Midbrain (tissue), 1 donor: ENCODE data around the gene MYO9B.

Experiments used
- DNase-seq: peaks from one replicate; lab custom pipeline; 2025; lab: John Stamatoyannopoulos, UW

The MYO9B gene

DNA sequence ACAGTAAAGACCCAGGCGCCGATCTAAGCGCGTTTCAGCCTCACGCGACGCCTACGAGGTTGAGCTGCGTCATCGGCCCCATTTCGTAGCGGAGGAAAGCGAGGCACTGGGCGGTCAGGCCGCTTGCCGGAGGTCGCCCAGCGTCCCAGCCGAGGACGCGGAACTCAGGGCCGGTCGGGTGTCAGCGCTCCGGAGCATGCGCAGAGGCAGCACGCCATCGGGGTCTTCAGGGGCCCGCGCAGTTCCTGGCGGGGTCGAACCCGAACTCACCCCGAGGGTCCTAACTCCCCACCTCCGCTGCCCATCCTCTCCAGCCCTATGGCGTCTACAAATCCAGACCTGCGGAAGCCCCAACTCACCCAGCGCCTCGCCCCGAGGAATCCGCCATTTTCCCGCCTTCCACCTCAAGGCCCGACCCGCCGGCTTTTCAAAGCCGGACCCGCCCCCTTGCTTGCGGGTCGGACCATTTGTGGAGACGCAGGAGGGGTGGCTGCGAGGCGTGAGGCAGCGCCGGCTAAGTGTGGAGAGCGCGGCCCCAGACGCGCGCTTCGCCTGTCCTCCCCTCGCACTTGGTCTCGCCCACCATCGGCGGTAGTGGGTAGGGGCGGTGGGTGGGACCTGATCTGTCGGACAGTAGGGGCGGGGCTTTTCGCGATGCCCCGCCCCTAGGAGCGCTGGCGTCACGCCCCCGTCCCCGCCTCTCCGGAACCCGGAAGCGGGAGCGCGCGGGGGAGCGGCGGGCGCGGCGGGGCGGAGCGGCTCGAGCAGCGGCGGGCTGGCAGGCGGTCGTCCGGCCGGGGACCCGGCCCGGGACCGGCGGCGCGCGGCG lies at the start of gene MYO9B, which contains the start of gene HAUS8:
TSS of gene MYO9B (plus strand) at position 743 of the 829 bp plus-strand sequence. CDS start 25,941 bp downstream, outside the sequence.
TSS of gene HAUS8 (minus strand) at position 418 of the 829 bp plus-strand sequence. CDS start at position 388, 30 bp downstream.
- peak; percentile 99 for DNase-seq

DNA sequence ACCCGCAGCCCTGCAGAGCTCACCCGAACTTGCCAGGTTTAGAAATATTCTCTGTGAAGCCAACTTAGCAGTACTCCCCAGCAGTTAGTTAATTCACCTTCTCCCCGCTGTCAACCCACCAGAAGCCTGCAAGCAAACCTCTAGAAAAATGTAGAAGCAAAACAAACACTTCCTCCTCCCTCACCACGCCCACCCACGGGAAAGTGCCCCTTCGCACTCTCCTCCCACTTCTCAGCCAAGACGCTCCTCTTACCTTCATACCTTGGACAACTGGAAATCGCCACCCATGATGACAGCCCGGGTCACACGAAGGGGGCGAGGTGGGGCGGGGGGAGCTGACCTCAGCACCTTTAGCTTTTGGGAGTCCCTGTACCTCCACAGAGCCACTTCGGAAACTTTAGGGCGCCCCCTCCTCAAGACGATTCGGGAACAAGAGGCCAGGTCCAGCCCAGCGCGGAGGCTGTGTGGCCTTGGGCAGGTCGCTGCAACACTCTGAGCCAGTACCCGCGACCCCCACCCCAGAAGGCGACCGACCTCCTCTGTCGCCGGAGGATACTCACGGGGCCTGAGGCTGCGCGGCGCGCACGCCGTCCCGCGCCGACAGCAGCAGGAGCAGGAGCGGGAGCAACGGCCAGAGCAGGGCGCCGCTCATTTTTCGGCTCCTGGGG lies 49.5 kb upstream of the MYO9B start:
- DNase-seq = no peak

DNA sequence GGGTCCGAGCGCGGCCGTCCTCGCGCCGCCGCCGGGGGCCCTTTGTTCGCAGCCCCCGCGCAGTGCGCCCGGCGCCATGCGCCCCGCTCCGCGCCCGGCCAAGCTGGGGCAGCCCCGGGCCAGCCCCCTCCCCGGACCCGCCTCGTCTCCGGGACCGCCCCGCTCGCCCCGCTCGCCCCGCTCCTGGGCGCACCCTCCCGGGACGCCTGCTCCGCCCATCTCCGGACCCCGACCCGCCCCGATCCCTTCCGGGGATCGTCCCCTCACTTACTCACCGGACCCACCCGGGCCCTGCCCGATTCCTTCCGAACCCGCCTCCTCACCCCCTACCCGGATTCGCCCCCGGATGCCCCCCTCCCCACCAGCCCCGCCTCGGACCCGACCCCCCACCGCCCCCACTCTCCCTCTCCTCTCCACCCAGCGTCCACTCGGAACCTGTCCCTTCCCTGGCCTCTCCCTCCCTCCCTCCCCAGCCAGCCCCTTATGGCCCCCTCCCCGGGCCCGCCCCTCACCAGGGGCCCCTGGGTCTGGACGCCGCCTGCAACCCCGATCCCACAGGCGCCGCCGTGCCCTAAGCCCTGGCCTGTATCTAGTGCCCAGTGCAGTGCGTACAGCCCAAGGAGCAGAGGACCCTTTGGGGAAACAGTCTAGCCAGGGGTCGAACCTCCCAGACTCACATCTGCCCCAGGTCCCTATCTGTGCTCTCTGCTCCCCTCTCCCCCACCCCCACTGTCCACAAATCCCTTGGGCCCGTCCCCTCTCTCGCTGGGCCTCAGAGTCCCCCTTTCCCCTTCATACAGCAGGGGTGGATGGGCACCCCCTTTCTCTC lies 48.7 kb upstream of the MYO9B start, which contains the start of gene CPAMD8:
TSS of gene CPAMD8 (minus strand) at position 105 of the 829 bp plus-strand sequence. CDS start 168 bp downstream, outside the sequence.
- no peak for DNase-seq

DNA sequence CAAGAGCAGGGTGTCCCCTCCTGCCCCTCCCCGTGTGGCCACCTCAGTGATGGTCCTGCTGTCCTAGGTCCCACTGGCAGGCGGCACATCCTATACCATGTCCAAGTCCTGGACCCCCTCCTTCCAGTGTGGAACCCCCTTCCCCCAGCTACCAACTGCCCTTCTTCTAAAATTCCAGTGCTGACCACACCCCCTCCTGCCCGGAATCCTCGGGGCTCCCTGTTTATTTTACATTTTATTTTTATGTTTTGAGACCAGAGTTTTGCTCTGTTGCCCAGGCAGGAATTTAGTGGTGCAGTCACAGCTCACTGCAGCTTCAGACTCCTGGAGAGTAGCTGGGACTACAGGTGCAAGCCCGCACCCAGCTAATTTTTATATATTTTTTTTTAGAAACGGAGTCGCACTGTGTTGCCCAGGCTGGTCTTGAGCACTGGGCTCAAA lies 48.0 kb upstream of the MYO9B start:
- DNase-seq = no peak

- DNase-seq = no peak
Observed at GRCh38 chr19:17031741-17032140, 43.8 kb upstream of the MYO9B start.

DNA sequence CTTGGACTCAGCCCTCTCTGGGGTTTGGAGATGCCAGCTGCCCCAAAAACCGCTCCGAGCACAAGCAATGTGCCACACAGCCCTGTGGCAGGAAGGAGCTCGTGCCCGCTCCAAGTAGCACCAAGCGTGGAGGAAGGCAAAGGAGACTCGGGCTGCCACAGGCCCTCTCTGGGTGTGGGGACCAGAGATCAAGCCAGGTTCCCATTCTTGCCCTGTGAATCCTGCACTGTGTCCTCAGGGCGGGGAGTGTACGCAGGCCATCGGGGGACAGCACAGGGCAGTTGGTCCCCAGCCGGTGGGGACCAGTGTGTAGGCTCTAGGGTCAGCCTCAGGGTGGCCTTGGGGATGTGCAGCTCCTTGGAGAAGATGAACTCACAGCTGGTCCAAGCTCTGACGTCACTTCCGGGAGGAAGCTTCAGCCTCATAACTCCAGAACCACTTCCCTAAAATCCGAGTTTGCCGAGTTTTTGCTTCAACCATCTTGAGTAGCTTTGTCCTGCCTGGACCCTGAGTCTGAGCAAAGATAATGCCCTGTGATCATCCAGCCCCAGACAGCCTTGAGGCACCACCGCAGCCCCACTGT lies 39.6 kb upstream of the MYO9B start:
- DNase-seq = no peak

GRCh38 chr19:17036640-17037039 lies 38.9 kb upstream of the MYO9B start:
- no peak for DNase-seq

GRCh38 chr19:17037184-17037583 lies 38.4 kb upstream of the MYO9B start:
- DNase-seq = no peak

DNA sequence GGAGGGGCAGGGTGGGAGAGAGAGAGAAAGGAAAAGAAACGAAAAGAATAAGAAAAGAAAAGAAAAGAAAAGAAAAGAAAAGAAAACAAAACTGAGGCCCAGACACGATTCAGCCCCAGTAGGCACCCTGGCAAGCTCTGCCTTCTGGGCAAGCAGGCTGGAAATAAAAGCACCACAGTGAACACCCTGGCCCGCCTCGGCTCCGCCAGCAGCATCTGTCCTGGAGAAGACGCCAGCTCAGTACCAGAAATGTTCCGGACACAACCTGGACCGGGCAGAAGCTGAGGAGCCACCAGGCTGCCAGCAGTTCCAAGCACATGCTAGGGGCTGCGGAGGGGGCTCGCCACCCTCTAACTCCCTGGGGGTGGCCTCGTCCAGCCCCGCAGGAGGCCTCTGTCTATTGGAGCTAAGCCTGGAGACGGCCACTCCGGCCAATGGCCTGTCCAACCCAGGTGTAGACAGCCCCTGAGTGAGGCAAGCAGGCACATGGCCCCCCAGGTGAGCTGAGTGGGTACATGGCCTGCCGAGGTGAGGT lies 37.5 kb upstream of the MYO9B start:
- DNase-seq = peak; percentile 63

- DNase-seq = no peak
Observed at GRCh38 chr19:17041976-17042375, 33.6 kb upstream of the MYO9B start.

- no peak for DNase-seq
Observed at GRCh38 chr19:17043744-17044143, 31.8 kb upstream of the MYO9B start.

DNA sequence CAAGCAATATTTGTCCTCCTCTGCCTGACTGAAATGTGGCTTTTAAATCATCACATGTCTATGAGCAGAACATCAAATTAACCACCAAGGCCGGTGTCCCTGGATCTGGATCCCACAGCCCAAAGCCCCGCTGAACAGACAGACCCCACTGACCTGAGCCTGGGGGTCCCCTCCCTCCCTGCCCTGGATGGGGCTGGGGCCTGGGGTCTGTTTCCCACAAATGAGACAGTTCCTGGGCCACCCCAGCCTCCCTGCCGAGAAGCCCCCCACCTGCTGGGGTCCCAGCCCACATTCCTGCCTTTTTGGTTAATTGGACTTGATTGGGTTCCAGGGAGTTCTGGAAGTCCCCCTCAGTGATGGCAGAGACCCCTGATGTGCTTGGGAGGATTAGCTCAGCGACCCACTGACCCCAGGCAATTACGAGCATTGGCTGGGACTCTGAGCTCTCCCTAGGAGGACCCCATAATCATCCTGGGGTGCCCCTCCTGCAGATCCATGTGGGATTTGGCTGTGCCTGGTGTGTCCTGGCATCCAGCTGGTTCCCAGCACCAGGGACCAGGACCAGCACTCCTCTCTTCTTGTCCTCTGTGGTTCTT lies 29.6 kb upstream of the MYO9B start:
- DNase-seq = no peak

GRCh38 chr19:17048885-17049453 lies 26.6 kb upstream of the MYO9B start:
- DNase-seq = peak; percentile 8

GRCh38 chr19:17049711-17050280 lies 25.8 kb upstream of the MYO9B start:
- DNase-seq = no peak

DNA sequence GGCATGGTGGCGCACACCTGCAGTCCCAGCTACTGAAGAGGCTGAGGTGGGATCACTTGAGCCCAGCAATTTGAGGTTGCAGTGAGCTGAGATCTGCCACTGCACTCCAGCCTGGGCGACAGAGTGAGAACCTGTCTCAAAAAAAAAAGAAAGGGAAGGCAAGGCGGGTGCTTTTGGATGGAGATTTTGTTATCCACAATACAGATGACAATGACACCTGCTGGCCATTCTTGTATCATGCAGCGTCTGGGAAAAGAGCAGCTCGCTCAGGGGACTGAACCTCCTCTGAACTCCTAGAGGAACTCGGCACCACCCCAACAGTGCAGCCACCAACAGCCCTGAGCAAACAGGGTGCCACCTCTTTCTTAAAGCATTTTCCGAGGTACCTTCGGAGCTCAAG lies 23.1 kb upstream of the MYO9B start:
- DNase-seq = peak; percentile 28

GRCh38 chr19:17054746-17055145 lies 20.8 kb upstream of the MYO9B start:
- no peak for DNase-seq

DNA sequence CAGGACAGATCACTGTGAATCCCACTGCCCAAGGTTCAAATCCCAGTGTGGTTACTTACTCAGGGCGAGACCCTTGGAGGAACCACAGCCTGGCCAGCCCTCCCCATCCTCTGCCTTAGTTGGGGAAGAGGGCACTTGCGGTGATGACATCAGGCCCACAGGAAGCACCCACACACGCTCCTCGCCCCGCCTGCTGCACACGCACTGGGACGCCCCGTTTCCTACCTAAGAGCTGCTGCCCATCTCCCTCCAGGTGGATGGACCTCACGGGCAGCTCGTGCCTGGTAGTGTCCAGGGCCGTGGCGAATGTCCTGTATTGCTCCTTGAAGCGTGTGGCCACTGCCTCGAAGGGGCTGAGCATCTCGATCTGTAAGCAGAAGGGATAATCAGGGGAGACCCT lies 19.9 kb upstream of the MYO9B start:
- DNase-seq = no peak

DNA sequence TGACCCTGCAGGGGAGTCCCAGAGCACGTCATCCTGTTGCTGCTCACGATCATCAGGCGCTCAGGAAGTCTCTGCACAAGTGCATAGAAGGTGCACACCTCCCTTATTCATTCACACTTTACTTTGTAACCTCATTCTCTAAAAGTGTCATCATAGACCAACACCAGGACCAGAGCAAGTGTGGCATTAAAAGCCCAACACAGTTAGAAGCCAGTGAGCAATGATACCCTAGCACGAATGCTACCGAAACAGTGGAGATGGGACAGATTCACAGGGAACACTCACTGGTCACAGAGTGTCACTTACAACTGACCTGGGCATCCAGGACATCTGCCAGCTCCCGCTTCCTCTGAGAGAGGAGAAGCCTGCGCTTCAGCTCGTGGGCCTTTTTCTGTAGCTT lies 17.3 kb upstream of the MYO9B start:
- DNase-seq = no peak

DNA sequence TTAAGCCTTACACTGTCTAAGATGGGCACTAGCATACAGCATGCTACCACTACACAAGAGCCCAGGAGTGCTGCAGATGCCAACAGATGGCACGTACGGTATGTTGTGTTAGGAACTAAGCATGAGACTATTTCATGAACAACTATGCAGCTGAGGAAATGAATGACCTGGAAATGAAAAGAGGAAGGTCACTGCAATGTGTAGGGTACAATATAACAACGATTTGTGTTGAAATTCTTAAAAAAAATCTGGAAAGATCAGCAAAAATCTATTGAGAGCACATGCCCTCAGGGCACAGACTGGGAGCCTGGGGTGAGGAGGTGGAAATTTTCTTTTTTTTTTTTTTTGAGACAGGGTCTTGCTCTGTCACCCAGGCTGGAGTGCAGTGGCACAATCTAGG lies 14.8 kb upstream of the MYO9B start:
- DNase-seq = no peak

DNA sequence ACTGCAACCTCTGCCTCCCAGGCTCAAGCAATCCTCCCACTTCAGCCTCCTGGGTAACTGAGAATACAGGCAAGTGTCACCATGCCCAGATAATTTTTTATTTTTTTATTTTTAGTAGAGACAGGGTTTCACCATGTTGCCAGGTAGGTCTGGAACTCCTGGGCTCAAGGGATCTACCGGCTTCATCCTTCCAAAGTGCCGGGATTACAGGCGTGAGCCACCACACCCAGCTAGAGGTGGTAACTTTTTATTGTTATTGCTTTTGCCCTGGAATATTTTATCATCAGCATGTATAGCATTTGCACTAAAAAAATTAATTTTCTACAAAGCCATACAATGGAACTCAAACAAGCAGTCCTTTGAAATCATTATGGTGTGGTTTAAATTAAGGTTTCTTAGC lies 14.4 kb upstream of the MYO9B start:
- DNase-seq = no peak
